GM18517 (cell line): Measurements from ENCODE around the gene RNF112.
"Not testable (repeated sequence)": the region's sequence is repeated elsewhere in the genome, so short reads cannot be mapped to it uniquely, and the experiment has no call there.

ENCODE experiments used
- ATAC-seq: cut with Tn5 transposase; IDR thresholded peaks from one replicate; pipeline ENCODE4 v1.9.1; 2021; ENCODE audit warnings: mild to moderate bottlenecking, moderate library complexity; ENCODE audit not compliant: unreplicated experiment

The RNF112 gene

DNA sequence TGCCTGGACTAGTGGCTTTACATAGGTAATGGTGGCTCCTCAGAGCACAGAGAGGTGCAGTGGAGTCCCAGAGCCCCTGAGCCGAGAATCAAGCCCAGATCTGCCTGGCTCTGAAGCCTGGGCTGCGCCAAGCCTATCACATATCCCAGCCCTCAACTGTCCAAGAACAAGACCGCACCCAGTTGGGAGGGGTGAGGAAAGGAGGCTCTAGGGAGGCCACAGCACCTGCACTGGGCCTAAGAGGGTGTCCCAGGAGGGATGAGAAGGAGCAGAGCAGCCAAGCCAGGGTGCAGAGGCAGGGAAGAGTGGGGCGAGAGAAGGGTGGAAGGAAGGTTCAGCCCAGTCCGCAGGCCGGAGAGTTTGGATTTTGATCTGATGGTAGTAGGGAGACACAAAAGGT is 941 bp upstream of the RNF112 start:
- ATAC-seq: no peak

DNA sequence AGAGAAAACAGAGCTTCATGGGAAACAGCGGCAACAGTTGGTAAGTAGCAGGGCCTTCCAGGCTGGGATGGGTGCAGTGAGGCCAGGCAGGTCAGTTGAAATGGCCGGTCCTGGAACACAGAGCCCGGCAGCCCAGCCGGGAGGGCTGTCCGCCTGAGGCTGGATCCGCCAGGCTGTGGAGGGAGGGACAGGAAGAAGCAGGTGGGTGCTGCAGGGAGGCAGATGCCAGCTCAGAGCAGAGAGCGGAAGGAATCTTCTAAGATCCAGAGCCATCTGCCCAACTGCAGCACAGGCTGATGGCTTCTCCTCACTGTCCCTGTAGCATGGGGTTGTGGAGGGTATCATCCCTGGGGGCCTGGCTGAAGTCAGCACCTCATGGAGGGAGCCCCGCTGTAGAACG is 599 bp downstream of the RNF112 start:
- no peak for ATAC-seq

DNA sequence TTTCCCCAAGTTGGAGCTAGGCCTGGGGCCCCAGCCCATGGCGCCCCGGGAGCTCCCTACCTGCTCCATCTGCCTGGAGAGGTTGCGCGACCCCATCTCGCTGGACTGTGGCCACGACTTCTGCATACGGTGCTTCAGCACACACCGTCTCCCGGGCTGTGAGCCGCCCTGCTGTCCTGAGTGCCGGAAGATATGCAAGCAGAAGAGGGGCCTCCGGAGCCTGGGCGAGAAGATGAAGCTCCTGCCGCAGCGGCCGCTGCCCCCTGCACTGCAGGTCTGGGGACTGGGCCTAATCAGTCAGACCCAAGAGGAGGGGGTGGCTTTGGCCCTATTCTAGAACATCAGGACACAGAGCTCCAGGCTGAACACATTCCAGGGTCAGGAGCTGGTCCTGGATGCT is 1.5 kb downstream of the RNF112 start:
- no peak for ATAC-seq

DNA sequence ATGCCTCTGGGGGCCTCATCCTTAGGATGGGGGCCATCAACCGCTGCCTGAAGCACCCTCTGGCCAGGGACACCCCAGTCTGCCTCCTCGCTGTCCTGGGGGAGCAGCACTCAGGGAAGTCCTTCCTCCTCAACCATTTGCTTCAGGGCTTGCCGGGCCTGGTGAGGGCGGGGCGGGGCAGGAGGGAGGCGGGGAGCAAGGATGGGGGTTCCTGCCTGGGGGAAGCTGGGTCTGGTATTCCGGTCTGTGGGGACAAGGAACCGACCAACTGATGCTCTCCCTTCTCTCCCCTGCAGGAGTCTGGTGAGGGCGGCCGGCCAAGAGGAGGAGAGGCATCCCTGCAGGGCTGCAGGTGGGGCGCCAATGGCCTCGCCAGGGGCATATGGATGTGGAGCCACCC is 2.0 kb downstream of the RNF112 start:
- ATAC-seq: no peak

- no peak for ATAC-seq
Observed at GRCh38 chr17:19413761-19414160, 2.7 kb downstream of the RNF112 start.

- ATAC-seq: no peak
Observed at GRCh38 chr17:19414396-19415280, 3.6 kb downstream of the RNF112 start.

DNA sequence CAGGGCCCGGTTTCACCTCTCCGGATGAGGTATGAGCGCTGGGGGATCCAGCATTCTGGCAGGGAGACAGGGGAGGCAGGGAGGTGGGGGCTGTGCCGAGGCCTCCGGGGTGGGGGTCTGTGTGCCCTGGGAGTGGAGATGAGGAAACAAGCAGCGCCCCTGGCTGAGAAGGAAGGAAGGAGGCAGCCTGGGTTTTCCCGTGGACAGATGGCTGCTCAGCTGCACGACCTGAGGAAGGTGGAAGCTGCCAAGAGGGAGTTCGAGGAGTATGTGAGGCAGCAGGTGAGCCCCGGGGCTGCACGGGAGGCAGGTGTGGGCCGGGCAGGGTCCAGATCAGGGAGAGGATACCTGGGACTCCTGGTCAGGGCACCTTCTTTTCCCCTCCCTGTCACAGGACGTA is 4.3 kb downstream of the RNF112 start:
- no peak for ATAC-seq

GRCh38 chr17:19415806-19416775 is 5.1 kb downstream of the RNF112 start:
- no peak for ATAC-seq

- ATAC-seq: no peak
Observed at GRCh38 chr17:19417611-19418010, 6.6 kb downstream of the RNF112 start.

GRCh38 chr17:19418251-19418992 is 7.4 kb downstream of the RNF112 start:
- ATAC-seq: no peak

DNA sequence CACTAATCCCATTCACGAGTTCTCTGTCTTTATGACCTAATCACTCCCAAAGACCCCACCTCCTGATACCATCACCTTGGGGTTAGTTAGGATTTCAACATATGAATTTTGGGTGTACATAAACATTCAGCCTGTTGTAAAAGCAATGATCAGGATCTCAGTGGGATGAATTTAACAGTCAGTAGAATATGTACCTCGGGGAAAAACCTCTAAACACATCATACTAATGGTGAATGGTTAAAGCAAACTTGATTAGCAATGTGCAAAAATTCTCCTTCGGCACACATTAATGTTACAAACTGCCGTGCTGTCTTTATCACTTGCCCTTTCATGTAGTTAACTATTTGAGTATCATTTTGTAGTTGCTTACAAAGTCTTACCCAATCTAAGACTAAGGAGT is 10.2 kb downstream of the RNF112 start:
- ATAC-seq: no peak

DNA sequence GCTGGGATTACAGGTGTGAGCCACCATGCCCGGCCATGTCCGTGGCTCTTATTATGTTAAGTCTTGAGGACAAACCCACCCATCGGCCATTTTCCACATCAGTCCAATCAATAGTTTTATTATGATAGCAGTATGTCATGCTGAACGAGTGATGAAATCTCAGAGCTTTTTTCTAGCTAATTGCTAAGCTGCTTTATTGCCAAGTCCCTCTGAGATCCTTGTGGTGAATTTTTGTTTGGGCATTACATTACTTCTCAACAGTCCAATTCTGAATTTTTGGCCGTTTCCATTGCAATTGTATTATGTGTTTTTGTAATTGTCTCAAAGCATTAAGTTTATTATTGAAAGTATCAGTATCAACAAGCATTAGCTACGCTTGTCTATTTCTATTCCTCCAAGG is 10.9 kb downstream of the RNF112 start:
- ATAC-seq: no peak

DNA sequence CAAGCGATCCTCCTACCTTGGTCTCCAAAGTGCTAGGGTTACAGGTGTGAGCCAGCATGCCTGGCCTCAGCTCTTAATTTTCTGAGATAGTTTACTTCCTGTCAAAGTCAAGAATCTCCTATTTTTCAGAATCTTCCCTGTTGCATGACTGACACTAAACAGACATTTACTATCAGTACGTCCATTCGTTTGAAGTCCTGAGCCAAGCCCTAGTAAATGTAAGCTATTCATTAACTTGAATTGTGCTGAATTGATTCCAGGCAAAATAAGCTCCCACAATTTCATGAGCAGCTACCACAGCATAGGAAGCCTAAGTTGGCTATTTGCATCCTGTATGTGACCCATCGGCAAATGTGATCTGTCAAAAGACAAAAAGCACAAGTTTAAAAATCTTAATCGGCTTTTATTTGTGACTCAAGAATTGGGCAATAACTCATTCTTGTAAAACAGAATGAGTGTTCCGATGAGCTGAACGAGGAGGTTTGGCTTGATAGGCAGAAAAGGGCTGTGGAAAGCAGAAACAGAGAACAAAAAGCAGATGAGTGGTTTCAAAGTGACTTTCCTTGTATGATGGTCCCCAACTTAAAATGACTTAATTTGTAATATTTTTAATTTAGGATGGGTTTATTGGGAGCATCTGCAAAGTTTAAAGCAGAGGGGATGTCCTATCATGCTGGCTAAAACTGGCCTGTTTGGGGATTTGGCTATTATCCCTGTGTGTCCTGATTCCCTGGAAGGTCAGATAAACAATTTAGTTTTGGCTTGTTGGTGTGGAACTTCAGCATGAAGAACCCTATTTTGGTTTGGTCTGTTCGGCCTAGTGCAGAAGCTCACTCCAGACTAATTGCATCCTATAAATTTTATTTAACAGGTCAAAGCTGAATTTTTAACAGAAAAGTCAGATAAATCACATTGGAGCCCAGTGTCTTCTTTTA is 14.2 kb downstream of the RNF112 start:
- no peak for ATAC-seq

GRCh38 chr17:19426631-19427030 is 15.6 kb downstream of the RNF112 start:
- no peak for ATAC-seq

GRCh38 chr17:19431691-19432090 is 20.7 kb downstream of the RNF112 start:
- ATAC-seq: no peak

DNA sequence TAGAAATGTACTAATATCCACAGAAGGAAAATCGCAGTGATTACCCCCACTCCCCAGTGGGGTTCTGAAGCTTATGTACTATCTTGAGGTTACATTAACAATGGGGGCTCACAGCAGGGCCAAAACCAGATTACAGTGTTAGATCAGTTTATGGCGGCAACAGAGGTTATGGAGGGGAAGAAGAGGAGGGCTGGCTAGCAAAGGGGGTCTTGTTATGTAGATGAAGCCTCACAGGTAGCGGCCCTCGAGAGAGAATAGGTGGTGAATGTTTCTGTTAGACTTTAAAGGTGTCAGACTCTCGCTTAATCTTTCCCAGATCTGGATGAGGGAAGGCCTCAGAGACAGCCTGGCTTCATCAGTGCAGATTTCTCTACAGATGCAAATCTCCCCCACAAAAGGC is 22.2 kb downstream of the RNF112 start:
- no peak for ATAC-seq

- no peak for ATAC-seq
Observed at GRCh38 chr17:19433727-19434340, 22.8 kb downstream of the RNF112 start.

DNA sequence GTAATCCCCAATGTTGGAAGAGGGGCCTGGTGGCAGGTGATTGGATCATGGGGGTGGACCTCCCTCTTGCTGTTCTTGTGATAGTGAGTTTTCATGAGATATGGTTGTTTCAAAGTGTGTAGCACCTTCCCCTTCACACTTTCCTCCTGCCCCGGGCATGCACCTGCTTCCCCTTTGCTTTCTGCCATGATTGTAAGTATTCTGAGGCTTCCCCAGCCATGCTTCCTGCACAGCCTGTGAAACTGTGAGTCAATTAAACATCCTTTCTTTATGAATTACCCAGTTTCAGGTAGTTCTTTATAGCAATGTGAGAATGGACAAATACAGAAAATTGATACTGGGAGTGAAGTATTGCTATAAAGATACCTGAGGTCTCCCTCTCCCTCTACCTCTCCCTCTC is 29.4 kb downstream of the RNF112 start:
- ATAC-seq: no peak

DNA sequence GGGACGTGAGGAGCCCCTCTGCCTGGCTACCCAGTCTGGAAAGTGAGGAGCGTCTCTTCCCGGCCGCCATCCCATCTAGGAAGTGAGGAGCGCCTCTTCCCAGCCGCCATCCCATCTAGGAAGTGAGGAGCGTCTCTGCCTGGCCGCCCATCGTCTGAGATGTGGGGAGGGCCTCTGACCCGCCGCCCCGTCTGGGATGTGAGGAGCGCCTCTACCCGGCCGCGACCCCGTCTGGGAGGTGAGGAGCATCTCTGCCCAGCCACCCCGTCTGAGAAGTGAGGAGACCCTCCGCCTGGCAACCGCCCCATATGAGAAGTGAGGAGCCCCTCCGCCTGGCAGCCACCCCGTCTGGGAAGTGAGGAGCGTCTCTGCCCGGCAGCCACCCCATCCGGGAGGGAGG is 30.3 kb downstream of the RNF112 start:
- ATAC-seq: not testable (repeated sequence)

- no peak for ATAC-seq
Observed at GRCh38 chr17:19442731-19443130, 31.7 kb downstream of the RNF112 start.
